Liver (tissue), 2 donors: Measurements from ENCODE around the gene BRINP1.

Experiments used
- CTCF ChIP-seq: fragments of 150-350 bp; IDR thresholded peaks from 2 replicates; pipeline ENCODE4 v1.5.1; 2017; ENCODE audit warnings: improper control_type of control experiment, low read depth, low read length; ENCODE audit not compliant: missing input control
- YY1 ChIP-seq: IDR thresholded peaks from 2 replicates; pipeline ENCODE4 v1.6.1; 2016; ENCODE audit warnings: antibody characterized with exemption, mild to moderate bottlenecking
- ZBTB33 ChIP-seq: IDR thresholded peaks from 2 replicates; pipeline ENCODE4 v1.6.1; 2016; ENCODE audit warnings: antibody characterized with exemption
- donor health status: healthy.

- TF ChIP-seq YY1 (no peak), CTCF (no peak), ZBTB33 (no peak)
Measured at GRCh38 chr9:119148855-119149254, 220.4 kb downstream of the BRINP1 start.
